Smooth muscle cell (in vitro differentiated cells): ENCODE measurements around the gene HAUS1. TPM values are rescaled to one million over a fixed set of nuclear protein-coding genes. Genes with fewer than 3 reads are reported as not detected.

ENCODE experiments used
- DNase-seq: peaks from one replicate; lab custom pipeline; 2025; ENCODE audit not compliant: unreplicated experiment; lab: John Stamatoyannopoulos, UW
- H2AFZ ChIP-seq: fragments of 200-600 bp; sonication (generic); 2 replicates; pipeline ENCODE4 v1.6.0; 2016; ENCODE audit warnings: antibody characterized with exemption, low read depth, mild to moderate bottlenecking
- H3F3A ChIP-seq: fragments of 200-600 bp; sonication (generic); 2 replicates; pipeline ENCODE4 v1.6.0; 2017; ENCODE audit warnings: antibody characterized with exemption, low read depth
- H3K27ac ChIP-seq: fragments of 200-600 bp; sonication (generic); 2 replicates; pipeline ENCODE4 v1.5.1; 2016; ENCODE audit warnings: low read depth, mild to moderate bottlenecking
- H3K27me3 ChIP-seq: fragments of 200-600 bp; sonication (generic); 2 replicates; pipeline ENCODE4 v1.6.1; 2016; ENCODE audit warnings: low read depth, mild to moderate bottlenecking
- H3K36me3 ChIP-seq: fragments of 200-600 bp; sonication (generic); 2 replicates; pipeline ENCODE4 v1.5.1; 2016; ENCODE audit warnings: low read depth
- H3K4me1 ChIP-seq: fragments of 200-600 bp; sonication (generic); 2 replicates; pipeline ENCODE4 v1.5.1; 2016; ENCODE audit warnings: low read depth
- H3K4me2 ChIP-seq: fragments of 200-600 bp; sonication (generic); 2 replicates; pipeline ENCODE4 v1.6.0; 2016; ENCODE audit warnings: mild to moderate bottlenecking
- H3K4me3 ChIP-seq: fragments of 200-600 bp; sonication (generic); 2 replicates; pipeline ENCODE4 v1.5.1; 2016; ENCODE audit warnings: mild to moderate bottlenecking
- H3K79me2 ChIP-seq: fragments of 200-600 bp; sonication (generic); 2 replicates; pipeline ENCODE4 v1.6.0; 2016; ENCODE audit warnings: low read depth, mild to moderate bottlenecking
- H3K9ac ChIP-seq: fragments of 200-600 bp; sonication (generic); 2 replicates; pipeline ENCODE4 v1.6.0; 2016; ENCODE audit warnings: low read depth
- H3K9me3 ChIP-seq: fragments of 200-600 bp; sonication (generic); replicated peaks from 2 replicates; pipeline ENCODE4 v1.5.1; 2016; ENCODE audit warnings: low read depth
- H4K20me1 ChIP-seq: fragments of 200-600 bp; sonication (generic); 2 replicates; pipeline ENCODE4 v1.6.0; 2016; ENCODE audit warnings: low read depth
- WGBS: methylation state at CpG from one replicate; pipeline ENCODE4 v1.1.7; 2016; ENCODE audit warnings: low lambda C conversion rate; 5-methylcytosine and 5-hydroxymethylcytosine counted together
- polyA plus RNA-seq: library from polyadenylated mRNA; unstranded; fragments of >200 nt; fragmentation: Nextera tagmentation; extraction: Ambion mirVana; gene quantifications from 2 replicates; pipeline ENCODE4 v1.2.1, GENCODE V29; 2016
- total RNA-seq: library from RNA; depleted of rRNA; stranded (reverse); fragments of >200 nt; gene quantifications from 2 replicates; pipeline ENCODE4 v1.2.3, GENCODE V29; 2014
- TF ChIP-seq, protein P1 (sequence below): fragments of 200-600 bp; sonication (generic); IDR thresholded peaks from 2 replicates; pipeline ENCODE4 v1.5.1; 2017; ENCODE audit warnings: borderline replicate concordance, mild to moderate bottlenecking, antibody characterized with exemption; ENCODE audit not compliant: insufficient read depth, poor library complexity, severe bottlenecking

HAUS1 gene
- total and polyA plus RNA-seq, 2 experiments from 2014 or later, result 44.2 to 50.6 TPM

DNA sequence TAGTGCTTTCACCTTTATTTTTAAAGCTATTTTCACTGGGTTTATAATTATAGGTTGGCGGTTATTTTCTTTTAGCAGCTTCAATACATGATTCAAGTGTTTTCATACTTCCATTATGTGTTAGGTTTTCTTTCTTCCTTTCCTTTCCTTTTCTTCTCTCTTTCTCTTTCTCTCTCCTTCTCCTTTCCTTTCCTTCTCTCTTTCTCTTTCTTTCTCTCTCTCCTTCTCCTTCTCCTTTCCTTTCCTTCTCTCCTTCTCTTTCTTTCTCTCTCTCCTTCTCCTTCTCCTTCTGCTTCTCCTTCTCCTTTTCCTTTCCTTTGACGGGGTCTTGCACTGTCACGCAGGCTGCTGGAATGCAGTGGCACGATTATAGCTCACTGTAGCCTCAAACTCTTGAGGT lies 36.0 kb downstream of the HAUS1 start:
- H3K4me1 ChIP-seq, result no peaks in the 10 kb centered on the region

DNA sequence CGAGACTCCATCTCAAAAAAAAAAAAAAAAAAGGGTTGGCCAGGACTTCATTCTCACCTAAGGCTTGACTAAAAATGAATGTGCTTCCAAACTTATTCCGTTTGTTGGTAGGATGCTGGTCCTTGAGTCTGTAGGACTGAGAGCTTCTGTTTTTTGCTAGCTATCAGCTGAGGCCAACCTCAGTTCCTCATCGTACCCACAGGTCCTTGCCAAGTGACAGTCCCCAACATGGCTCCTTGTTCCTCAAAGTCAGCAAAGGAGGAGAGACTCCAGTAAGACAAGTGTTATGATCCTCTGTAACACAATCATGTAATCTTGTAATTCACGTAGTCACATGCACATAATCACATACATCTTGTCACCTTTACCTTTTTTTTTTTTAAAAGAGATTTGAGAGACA lies 37.0 kb downstream of the HAUS1 start:
- Histone ChIP-seq H3K4me3 (no peak overlapping the region), H2AFZ (no peak overlapping the region), H3K9ac (no peak overlapping the region), H3K36me3 (no peaks in the 10 kb centered on the region), H3K27ac (no peak overlapping the region), H3K4me2 (no peak overlapping the region), H3K4me1 (no peaks in the 10 kb centered on the region), H3F3A (no peaks in the 10 kb centered on the region), H3K27me3 (no peaks in the 10 kb centered on the region), H3K9me3 (no peaks in the 10 kb centered on the region), H3K79me2 (no peaks in the 10 kb centered on the region), H4K20me1 (no peaks in the 10 kb centered on the region)
- no peak for DNase-seq
- 96% methylated on average over 4 of the region's 4 CpGs for WGBS
- TF ChIP-seq, protein P1, sequence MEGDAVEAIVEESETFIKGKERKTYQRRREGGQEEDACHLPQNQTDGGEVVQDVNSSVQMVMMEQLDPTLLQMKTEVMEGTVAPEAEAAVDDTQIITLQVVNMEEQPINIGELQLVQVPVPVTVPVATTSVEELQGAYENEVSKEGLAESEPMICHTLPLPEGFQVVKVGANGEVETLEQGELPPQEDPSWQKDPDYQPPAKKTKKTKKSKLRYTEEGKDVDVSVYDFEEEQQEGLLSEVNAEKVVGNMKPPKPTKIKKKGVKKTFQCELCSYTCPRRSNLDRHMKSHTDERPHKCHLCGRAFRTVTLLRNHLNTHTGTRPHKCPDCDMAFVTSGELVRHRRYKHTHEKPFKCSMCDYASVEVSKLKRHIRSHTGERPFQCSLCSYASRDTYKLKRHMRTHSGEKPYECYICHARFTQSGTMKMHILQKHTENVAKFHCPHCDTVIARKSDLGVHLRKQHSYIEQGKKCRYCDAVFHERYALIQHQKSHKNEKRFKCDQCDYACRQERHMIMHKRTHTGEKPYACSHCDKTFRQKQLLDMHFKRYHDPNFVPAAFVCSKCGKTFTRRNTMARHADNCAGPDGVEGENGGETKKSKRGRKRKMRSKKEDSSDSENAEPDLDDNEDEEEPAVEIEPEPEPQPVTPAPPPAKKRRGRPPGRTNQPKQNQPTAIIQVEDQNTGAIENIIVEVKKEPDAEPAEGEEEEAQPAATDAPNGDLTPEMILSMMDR, result no peak

More for the DNA sequence above, 36.0 kb downstream of the HAUS1 start:
- Histone ChIP-seq H3K36me3 (no peaks in the 10 kb centered on the region), H3K79me2 (no peaks in the 10 kb centered on the region), H4K20me1 (no peaks in the 10 kb centered on the region), H3K27me3 (no peaks in the 10 kb centered on the region), H3K9me3 (no peaks in the 10 kb centered on the region), H3F3A (no peaks in the 10 kb centered on the region), H3K9ac (no peak overlapping the region), H2AFZ (no peak overlapping the region), H3K4me3 (no peak overlapping the region), H3K4me2 (no peak overlapping the region), H3K27ac (no peak overlapping the region)
- DNase-seq, result no peak
- 97% methylated on average over 4 of the region's 4 CpGs for WGBS
- TF ChIP-seq, protein P1, result no peak

DNA sequence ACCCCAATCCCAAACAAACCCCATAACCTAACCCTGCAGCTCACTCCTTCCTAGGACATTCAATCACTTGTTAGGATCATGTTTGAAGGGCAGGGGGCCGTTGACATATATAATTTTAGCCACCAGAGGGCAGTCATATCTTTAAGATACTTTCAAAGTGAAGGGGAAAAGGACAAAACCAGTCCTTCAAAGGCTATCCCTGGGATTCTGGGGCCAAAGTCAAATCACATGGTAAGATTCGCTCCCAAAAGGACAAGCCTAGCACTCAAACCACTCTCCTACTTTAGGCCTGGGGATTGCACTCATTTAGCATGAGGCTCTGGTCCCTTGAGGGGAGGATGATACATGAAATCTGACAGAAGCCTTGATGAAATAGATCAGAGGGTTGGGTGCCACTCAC lies 44.6 kb downstream of the HAUS1 start:
- WGBS, result 22% methylated on average over 2 of the region's 2 CpGs
- peak; percentile 2 for DNase-seq
- H2AFZ ChIP-seq, result no peak overlapping the region

DNA sequence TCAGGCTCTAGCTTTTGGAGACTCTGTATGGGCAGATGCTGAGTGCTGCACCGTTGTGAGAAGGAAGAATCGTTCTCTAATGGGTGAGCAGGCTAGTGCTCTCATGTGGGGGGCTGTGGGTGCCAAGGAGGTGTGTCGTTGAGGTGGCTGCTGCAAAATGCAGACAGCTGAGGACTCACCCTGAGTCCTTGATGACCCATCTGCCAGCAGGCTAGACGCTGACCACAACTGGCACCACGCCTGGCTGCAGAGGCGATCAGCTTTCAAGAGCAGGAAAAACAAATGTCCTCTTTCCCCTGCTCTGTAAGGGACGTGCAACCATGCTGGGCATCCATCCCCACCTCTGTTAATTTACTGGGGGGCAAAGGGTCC lies 48.2 kb downstream of the HAUS1 start:
- Histone ChIP-seq H3K9ac (no peak overlapping the region), H3K4me2 (no peak overlapping the region), H3K4me1 (peaks cover 18% of the 10 kb centered on the region), H3K27me3 (no peaks in the 10 kb centered on the region), H3K9me3 (no peaks in the 10 kb centered on the region), H2AFZ (no peak overlapping the region), H3F3A (no peaks in the 10 kb centered on the region), H3K27ac (no peak overlapping the region), H3K79me2 (no peaks in the 10 kb centered on the region), H3K36me3 (no peaks in the 10 kb centered on the region), H3K4me3 (no peak overlapping the region), H4K20me1 (no peaks in the 10 kb centered on the region)
- no peak for DNase-seq
- TF ChIP-seq, protein P1, result no peak
- WGBS, result 79% methylated on average over 7 of the region's 7 CpGs

More for the DNA sequence above, 44.6 kb downstream of the HAUS1 start:
- H3K9ac ChIP-seq, result no peak overlapping the region
- H3K79me2 ChIP-seq, result no peaks in the 10 kb centered on the region
- H3K27ac ChIP-seq, result no peak overlapping the region
- peaks cover 13% of the 10 kb centered on the region for H3K4me1 ChIP-seq
- H4K20me1 ChIP-seq, result no peaks in the 10 kb centered on the region
- H3K27me3 ChIP-seq, result no peaks in the 10 kb centered on the region
- no peaks in the 10 kb centered on the region for H3F3A ChIP-seq
- H3K36me3 ChIP-seq, result no peaks in the 10 kb centered on the region
- no peak overlapping the region for H3K4me2 ChIP-seq
- H3K4me3 ChIP-seq, result no peak overlapping the region
- TF ChIP-seq, protein P1, result peak; percentile 67
- H3K9me3 ChIP-seq, result no peaks in the 10 kb centered on the region
